Loucy (cell line): ENCODE data around the gene ZNF423.

Experiments used
- H2AFZ ChIP-seq: fragments of 200-600 bp; sonication (generic); 2 replicates; pipeline ENCODE4 v1.6.0; 2016; ENCODE audit warnings: antibody characterized with exemption, mild to moderate bottlenecking, low read length, moderate library complexity
- H3F3A ChIP-seq: fragments of 200-600 bp; 2 replicates; pipeline ENCODE4 v1.6.0; 2016; ENCODE audit warnings: antibody characterized with exemption, low read depth, mild to moderate bottlenecking
- H3K27me3 ChIP-seq: fragments of 200-600 bp; sonication (generic); 2 replicates; pipeline ENCODE4 v1.6.1; 2014; ENCODE audit warnings: low read length, mild to moderate bottlenecking; ENCODE audit not compliant: insufficient read depth, poor library complexity, severe bottlenecking
- H3K36me3 ChIP-seq: fragments of 200-600 bp; sonication (generic); 2 replicates; pipeline ENCODE4 v1.6.1; 2016; ENCODE audit warnings: low read length; ENCODE audit not compliant: insufficient read depth
- H3K4me1 ChIP-seq: fragments of 200-600 bp; sonication (generic); 2 replicates; pipeline ENCODE4 v1.5.1; 2014; ENCODE audit warnings: low read length, mild to moderate bottlenecking; ENCODE audit not compliant: insufficient read depth, poor library complexity, severe bottlenecking
- H3K4me2 ChIP-seq: fragments of 200-600 bp; sonication (generic); 2 replicates; pipeline ENCODE4 v1.6.0; 2014; ENCODE audit warnings: antibody characterized with exemption, low read length, low read depth, mild to moderate bottlenecking; ENCODE audit not compliant: poor library complexity, severe bottlenecking
- H3K4me3 ChIP-seq: fragments of 200-600 bp; sonication (generic); 2 replicates; pipeline ENCODE4 v1.5.1; 2014; ENCODE audit warnings: low read length, mild to moderate bottlenecking, mixed read lengths; ENCODE audit not compliant: poor library complexity, severe bottlenecking
- H3K79me2 ChIP-seq: fragments of 200-600 bp; sonication (generic); 2 replicates; pipeline ENCODE4 v1.6.1; 2014; ENCODE audit warnings: low read length; ENCODE audit not compliant: insufficient read depth
- H3K9ac ChIP-seq: fragments of 200-600 bp; sonication (generic); 2 replicates; pipeline ENCODE4 v1.6.0; 2014; ENCODE audit warnings: mild to moderate bottlenecking, low read depth, low read length, moderate library complexity; ENCODE audit not compliant: poor library complexity, severe bottlenecking
- H3K9me2 ChIP-seq: fragments of 200-600 bp; sonication (generic); replicated peaks from 2 replicates; pipeline ENCODE4 v1.6.1; 2016; ENCODE audit warnings: low read depth, low read length, mixed read lengths
- H3K9me3 ChIP-seq: fragments of 200-600 bp; sonication (generic); 2 replicates; pipeline ENCODE4 v1.6.1; 2014; ENCODE audit warnings: mild to moderate bottlenecking, antibody characterized with exemption, low read length, low read depth; ENCODE audit not compliant: insufficient read depth
- H4K20me1 ChIP-seq: fragments of 200-600 bp; sonication (generic); 2 replicates; pipeline ENCODE4 v1.6.0; 2014; ENCODE audit warnings: antibody characterized with exemption, low read length, mild to moderate bottlenecking; ENCODE audit not compliant: insufficient read depth, poor library complexity, severe bottlenecking
- EZH2phosphoT487 ChIP-seq: fragments of 200-600 bp; IDR thresholded peaks from 2 replicates; pipeline ENCODE4 v1.6.1; 2018; ENCODE audit warnings: antibody characterized with exemption, mild to moderate bottlenecking, moderate library complexity, borderline replicate concordance
- TF ChIP-seq, protein P1 (sequence below): fragments of 200-600 bp; sonication (generic); conservative IDR thresholded peaks from 2 replicates; pipeline ENCODE4 v1.5.1; 2014; ENCODE audit warnings: mild to moderate bottlenecking, antibody characterized with exemption, low read length

The ZNF423 gene

DNA sequence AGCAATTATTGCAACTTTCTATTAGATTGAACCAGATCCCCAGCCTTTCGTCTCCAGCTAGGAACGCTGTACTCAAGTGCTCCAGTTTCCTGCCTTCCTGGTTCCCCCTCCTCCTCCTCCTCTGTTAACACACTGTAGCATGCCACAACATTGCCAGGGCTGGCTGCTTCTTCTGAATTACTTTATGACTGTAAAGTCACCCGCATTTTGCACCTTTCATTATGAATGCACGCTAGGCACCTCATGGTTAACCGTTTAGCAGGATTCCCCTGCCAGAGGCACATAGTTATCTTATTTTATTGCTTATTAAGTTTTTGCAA is 4.5 kb downstream of the ZNF423 start:
- H3K79me2 ChIP-seq: no peaks in the 10 kb centered on the region
- TF ChIP-seq, protein P1, sequence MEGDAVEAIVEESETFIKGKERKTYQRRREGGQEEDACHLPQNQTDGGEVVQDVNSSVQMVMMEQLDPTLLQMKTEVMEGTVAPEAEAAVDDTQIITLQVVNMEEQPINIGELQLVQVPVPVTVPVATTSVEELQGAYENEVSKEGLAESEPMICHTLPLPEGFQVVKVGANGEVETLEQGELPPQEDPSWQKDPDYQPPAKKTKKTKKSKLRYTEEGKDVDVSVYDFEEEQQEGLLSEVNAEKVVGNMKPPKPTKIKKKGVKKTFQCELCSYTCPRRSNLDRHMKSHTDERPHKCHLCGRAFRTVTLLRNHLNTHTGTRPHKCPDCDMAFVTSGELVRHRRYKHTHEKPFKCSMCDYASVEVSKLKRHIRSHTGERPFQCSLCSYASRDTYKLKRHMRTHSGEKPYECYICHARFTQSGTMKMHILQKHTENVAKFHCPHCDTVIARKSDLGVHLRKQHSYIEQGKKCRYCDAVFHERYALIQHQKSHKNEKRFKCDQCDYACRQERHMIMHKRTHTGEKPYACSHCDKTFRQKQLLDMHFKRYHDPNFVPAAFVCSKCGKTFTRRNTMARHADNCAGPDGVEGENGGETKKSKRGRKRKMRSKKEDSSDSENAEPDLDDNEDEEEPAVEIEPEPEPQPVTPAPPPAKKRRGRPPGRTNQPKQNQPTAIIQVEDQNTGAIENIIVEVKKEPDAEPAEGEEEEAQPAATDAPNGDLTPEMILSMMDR: no peak
- no peak for TF ChIP-seq EZH2phosphoT487
- H3K36me3 ChIP-seq: no peaks in the 10 kb centered on the region
- H3K9me2 ChIP-seq: no peaks in the 10 kb centered on the region
- no peaks in the 10 kb centered on the region for H4K20me1 ChIP-seq
- H3K4me1 ChIP-seq: peaks cover 4% of the 10 kb centered on the region
- H3K4me2 ChIP-seq: no peak overlapping the region
- H3F3A ChIP-seq: no peaks in the 10 kb centered on the region; the same call in 1 of the 2 replicates
- no peak overlapping the region for H3K4me3 ChIP-seq
- no peaks in the 10 kb centered on the region for H3K9me3 ChIP-seq
- no peak overlapping the region for H3K9ac ChIP-seq
- no peak overlapping the region for H2AFZ ChIP-seq
- no peaks in the 10 kb centered on the region for H3K27me3 ChIP-seq

DNA sequence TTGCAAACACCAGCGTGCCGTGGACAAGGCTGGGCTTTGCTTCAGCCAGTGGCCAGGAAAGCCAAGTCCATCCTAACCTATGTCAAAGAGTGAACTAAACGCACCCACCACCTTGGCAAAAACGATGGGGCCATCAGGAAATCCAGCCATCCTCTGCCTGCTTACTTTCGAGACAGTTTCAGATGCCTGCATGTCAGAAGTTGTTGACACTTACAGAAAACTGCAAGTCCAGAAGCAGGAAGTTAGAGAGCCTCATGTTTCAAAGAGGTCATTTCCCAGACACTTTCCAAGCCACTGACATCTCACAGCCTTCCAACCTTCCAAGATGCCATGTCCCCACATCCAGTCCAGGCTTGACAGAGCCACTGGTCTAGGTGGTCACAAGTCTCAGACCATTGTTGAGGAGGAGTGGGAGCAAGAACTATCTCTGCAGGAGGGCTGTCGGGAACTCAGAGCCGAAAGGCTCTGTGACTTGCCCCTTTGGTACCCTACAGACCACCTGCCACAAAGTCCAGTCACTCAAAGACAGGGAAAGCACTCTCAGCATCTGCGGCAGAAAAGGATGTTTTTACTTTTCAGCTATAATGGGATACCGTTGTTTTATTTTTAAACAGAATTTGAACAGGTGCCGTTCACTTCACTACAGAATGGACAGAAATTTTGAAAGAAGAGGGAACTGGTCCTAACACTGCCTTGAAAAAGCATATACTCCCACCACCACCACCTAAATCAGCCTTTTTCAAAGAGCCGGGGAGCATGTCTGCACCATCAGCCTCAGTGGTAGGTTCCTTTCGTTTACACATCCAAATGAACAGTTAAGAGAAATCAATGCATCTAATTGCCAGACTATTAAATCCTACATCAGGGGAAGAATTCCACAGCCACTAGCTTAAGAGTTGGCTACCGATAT is 5.1 kb downstream of the ZNF423 start:
- no peak overlapping the region for H3K9ac ChIP-seq
- no peaks in the 10 kb centered on the region for H3K79me2 ChIP-seq
- no peak overlapping the region for H2AFZ ChIP-seq
- H3K36me3 ChIP-seq: no peaks in the 10 kb centered on the region
- no peaks in the 10 kb centered on the region; the same call in 1 of the 2 replicates for H3F3A ChIP-seq
- H3K9me3 ChIP-seq: no peaks in the 10 kb centered on the region
- H3K27me3 ChIP-seq: no peaks in the 10 kb centered on the region
- no peak overlapping the region for H3K4me3 ChIP-seq
- peaks cover 4% of the 10 kb centered on the region for H3K4me1 ChIP-seq
- H3K9me2 ChIP-seq: no peaks in the 10 kb centered on the region
- no peaks in the 10 kb centered on the region for H4K20me1 ChIP-seq
- no peak overlapping the region for H3K4me2 ChIP-seq
- TF ChIP-seq EZH2phosphoT487: no peak

DNA sequence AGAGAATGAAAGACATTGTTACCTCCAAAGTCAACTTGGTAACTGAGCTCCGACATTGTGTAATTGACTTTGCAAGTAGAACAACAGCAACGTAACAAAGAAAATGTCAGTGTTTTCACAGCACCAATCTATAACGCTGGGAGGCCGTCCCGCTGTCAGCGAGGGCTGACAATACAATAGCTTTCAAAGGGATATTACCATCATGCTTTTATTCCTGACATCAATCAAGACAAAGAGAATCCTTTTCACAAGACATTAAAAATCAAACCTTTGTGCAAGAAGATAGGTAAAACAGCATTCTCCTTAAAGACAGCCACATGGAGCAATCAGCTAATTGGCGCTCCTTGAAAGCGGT is 6.2 kb downstream of the ZNF423 start:
- Histone ChIP-seq H2AFZ (no peak overlapping the region), H3K9ac (no peak overlapping the region), H3K9me3 (no peaks in the 10 kb centered on the region), H3K4me3 (no peak overlapping the region), H3K36me3 (no peaks in the 10 kb centered on the region), H3K4me1 (peaks cover 4% of the 10 kb centered on the region), H3K79me2 (no peaks in the 10 kb centered on the region), H4K20me1 (no peaks in the 10 kb centered on the region), H3K27me3 (no peaks in the 10 kb centered on the region), H3F3A (no peaks in the 10 kb centered on the region; the same call in 1 of the 2 replicates), H3K9me2 (no peaks in the 10 kb centered on the region), H3K4me2 (no peak overlapping the region)
- no peak for TF ChIP-seq EZH2phosphoT487
- TF ChIP-seq, protein P1: no peak
